Keratinocyte (primary cell): ENCODE data around the gene DSTYK. TPM values are rescaled to one million over a fixed set of nuclear protein-coding genes. Genes with fewer than 3 reads are reported as not detected.

Experiments used
- DNase-seq: peaks from one replicate; pipeline ENCODE4 v3.0.0-alpha.2; 2011; ENCODE audit warnings: low read depth, missing footprints, low spot score
- FAIRE-seq: peaks from 2 replicates; lab custom pipeline; 2011; peaks lifted over from hg19 to GRCh38; lab: Jason Lieb, UNC
- H2AFZ ChIP-seq: 2 replicates; pipeline ENCODE4 v1.6.0; 2012; ENCODE audit warnings: low read length, control low read depth, inconsistent platforms; ENCODE audit not compliant: control insufficient read depth
- H3K27ac ChIP-seq: 2 replicates; pipeline ENCODE4 v1.5.1; 2011; ENCODE audit warnings: low read length; ENCODE audit not compliant: control insufficient read depth, insufficient read depth
- H3K27me3 ChIP-seq: 3 replicates; pipeline ENCODE4 v1.6.0; 2011; ENCODE audit warnings: low read length; ENCODE audit not compliant: control insufficient read depth, insufficient read depth; ENCODE audit errors: extremely low read depth
- H3K36me3 ChIP-seq, 2 experiments: 2 replicates in 1 of 2; 3 replicates in 1 of 2; pipeline ENCODE4 v1.5.1; 2011; ENCODE audit warnings: low read length in 2 of 2, mild to moderate bottlenecking in 1 of 2; ENCODE audit not compliant: control insufficient read depth in 2 of 2, insufficient read depth in 2 of 2; ENCODE audit errors: extremely low read depth in 1 of 2
- H3K4me1 ChIP-seq: 3 replicates; pipeline ENCODE4 v1.5.1; 2011; ENCODE audit warnings: low read length; ENCODE audit not compliant: control insufficient read depth, insufficient read depth; ENCODE audit errors: extremely low read depth
- H3K4me2 ChIP-seq: 3 replicates; pipeline ENCODE4 v1.6.0; 2011; ENCODE audit warnings: low read depth, low read length; ENCODE audit not compliant: control insufficient read depth, insufficient read depth; ENCODE audit errors: extremely low read depth
- H3K4me3 ChIP-seq, 3 experiments: fragments of 200-600 bp in 1 of 3; sonication (generic) in 1 of 3; 2 replicates in 2 of 3; 3 replicates in 1 of 3; pipeline ENCODE4 v1.5.1; 2011 to 2016; ENCODE audit warnings: low read length in 3 of 3, mild to moderate bottlenecking in 3 of 3, control low read depth in 2 of 3, inconsistent platforms in 1 of 3, low read depth in 1 of 3, mixed read lengths in 1 of 3, mixed run types in 1 of 3, moderate library complexity in 1 of 3; ENCODE audit not compliant: control insufficient read depth in 2 of 3, insufficient read depth in 2 of 3; ENCODE audit errors: extremely low read depth in 1 of 3
- H3K79me2 ChIP-seq: 2 replicates; pipeline ENCODE4 v1.6.0; 2012; ENCODE audit warnings: low read length; ENCODE audit not compliant: control insufficient read depth, insufficient read depth
- H3K9ac ChIP-seq: 3 replicates; pipeline ENCODE4 v1.6.0; 2011; ENCODE audit warnings: low read length; ENCODE audit not compliant: control insufficient read depth, insufficient read depth; ENCODE audit errors: extremely low read depth
- H3K9me1 ChIP-seq: 3 replicates; pipeline ENCODE4 v1.6.0; 2011; ENCODE audit warnings: low read length; ENCODE audit not compliant: control insufficient read depth, insufficient read depth; ENCODE audit errors: extremely low read depth
- H3K9me3 ChIP-seq: 2 replicates; pipeline ENCODE4 v1.5.1; 2012; ENCODE audit warnings: low read depth, low read length; ENCODE audit not compliant: control insufficient read depth
- H4K20me1 ChIP-seq: 3 replicates; pipeline ENCODE4 v1.6.0; 2011; ENCODE audit warnings: low read length; ENCODE audit not compliant: control insufficient read depth, insufficient read depth; ENCODE audit errors: extremely low read depth
- CTCF ChIP-seq, 3 experiments: IDR thresholded peaks in 1 of 3; conservative IDR thresholded peaks in 1 of 3; optimal IDR thresholded peaks in 1 of 3; 2 replicates in 2 of 3; 3 replicates in 1 of 3; pipeline versions ENCODE3 to v1.5.1; 2011; ENCODE audit warnings: low read length in 3 of 3, mild to moderate bottlenecking in 3 of 3, moderate library complexity in 2 of 3, control low read depth in 1 of 3, inconsistent platforms in 1 of 3; ENCODE audit not compliant: insufficient read depth in 2 of 3; ENCODE audit errors: extremely low read depth in 1 of 3
- EZH2 ChIP-seq: IDR thresholded peaks from one replicate; pipeline ENCODE4 v1.6.1; 2012; ENCODE audit warnings: inconsistent platforms, mild to moderate bottlenecking, low read length, moderate library complexity
- dilution Hi-C: fragments of 300-500 bp; cut with MboI; formaldehyde crosslinking; loops from one replicate; pipeline ENCODE4 v1.7.0; 2020; ENCODE audit warnings: low sequenced_read_pairs; ENCODE audit not compliant: extremely low pct_ligation_motif_present
- polyA plus RNA-seq, 5 experiments: library from polyadenylated mRNA; depleted of rRNA in 3 of 5; stranded (reverse) in 3 of 5; stranded (forward) in 1 of 5; unstranded in 1 of 5; fragments of >200 nt; gene quantifications; 1 replicate in 1 of 5; 2 replicates in 3 of 5; 3 replicates in 1 of 5; pipeline versions ENCODE4 v1.2.1 to v1.2.3, GENCODE V29; 2011 to 2012; ENCODE audit warnings: missing spikeins in 2 of 5, low read depth in 1 of 5, low replicate concordance in 1 of 5

Gene DSTYK
- polyA plus RNA-seq, 1 donor (not counting 4 experiments of a cell fraction or from before 2014, with no cell fraction given), result 7.6 TPM

DNA sequence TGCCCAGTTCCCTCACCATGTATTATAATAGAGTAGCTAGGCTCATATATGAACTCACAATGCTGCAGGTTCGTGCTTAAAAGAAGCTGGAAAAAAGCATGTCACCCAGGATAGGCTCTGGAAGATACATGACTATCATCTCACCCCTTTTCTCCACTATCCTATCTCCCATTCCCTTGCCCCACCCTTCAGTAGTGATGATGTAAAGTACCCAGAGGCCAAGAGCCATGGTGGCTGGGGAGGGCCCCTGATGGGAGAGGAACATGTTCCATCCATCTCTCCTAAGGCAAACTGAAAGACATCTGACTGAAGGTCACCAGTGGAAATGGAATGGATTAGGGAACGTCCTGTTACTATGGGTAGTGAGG lies 69.4 kb downstream of the DSTYK start:
- Histone ChIP-seq H3K9me1 (no peaks in the 10 kb centered on the region), H3K27me3 (no peaks in the 10 kb centered on the region), H3K79me2 (no peaks in the 10 kb centered on the region), H3K9me3 (no peaks in the 10 kb centered on the region), H3K27ac (no peak overlapping the region), H4K20me1 (no peaks in the 10 kb centered on the region), H3K9ac (no peak overlapping the region), H3K36me3 (no peaks in the 10 kb centered on the region), H2AFZ (no peak overlapping the region), H3K4me3 (no peak overlapping the region), H3K4me2 (peak overlapping the region; percentile 22), H3K4me1 (peaks cover 6% of the 10 kb centered on the region)
- DNase-seq, result no peak
- dilution Hi-C loops, result no loop called here
- no peak for FAIRE-seq
- TF ChIP-seq EZH2, result no peak
- no peak for TF ChIP-seq CTCF (optimal IDR thresholded peaks at IDR 0.05 in 1 of 3, IDR thresholded peaks at IDR 0.05 in 1 of 3, conservative IDR thresholded peaks at IDR 0.05 in 1 of 3; ENCODE audit: extremely low read depth in 1 of 3, insufficient read depth in 2 of 3, low read length in 3 of 3)

- Histone ChIP-seq H3K9me1 (no peaks in the 10 kb centered on the region), H2AFZ (no peak overlapping the region), H3K9ac (no peak overlapping the region), H3K36me3 (no peaks in the 10 kb centered on the region), H3K4me2 (peak overlapping the region; percentile 22), H3K27ac (no peak overlapping the region), H3K4me3 (no peak overlapping the region), H3K79me2 (no peaks in the 10 kb centered on the region), H3K4me1 (peaks cover 6% of the 10 kb centered on the region), H3K27me3 (no peaks in the 10 kb centered on the region), H4K20me1 (no peaks in the 10 kb centered on the region), H3K9me3 (no peaks in the 10 kb centered on the region)
- FAIRE-seq, result peak; percentile 5
- dilution Hi-C loops, result no loop called here
- TF ChIP-seq CTCF (optimal IDR thresholded peaks at IDR 0.05 in 1 of 3, IDR thresholded peaks at IDR 0.05 in 1 of 3, conservative IDR thresholded peaks at IDR 0.05 in 1 of 3; ENCODE audit: extremely low read depth in 1 of 3, insufficient read depth in 2 of 3, low read length in 3 of 3) (peak; percentile 74 to 81 (median 77)), EZH2 (no peak)
- DNase-seq, result peak; percentile 38
Observed at GRCh38 chr1:205141236-205142101, 70.0 kb downstream of the DSTYK start.
